ENCODE data around the gene KIF26B.
"Not testable (repeated sequence)": the region's sequence is repeated elsewhere in the genome, so short reads cannot be mapped to it uniquely, and the experiment has no call there.

The KIF26B gene

DNA sequence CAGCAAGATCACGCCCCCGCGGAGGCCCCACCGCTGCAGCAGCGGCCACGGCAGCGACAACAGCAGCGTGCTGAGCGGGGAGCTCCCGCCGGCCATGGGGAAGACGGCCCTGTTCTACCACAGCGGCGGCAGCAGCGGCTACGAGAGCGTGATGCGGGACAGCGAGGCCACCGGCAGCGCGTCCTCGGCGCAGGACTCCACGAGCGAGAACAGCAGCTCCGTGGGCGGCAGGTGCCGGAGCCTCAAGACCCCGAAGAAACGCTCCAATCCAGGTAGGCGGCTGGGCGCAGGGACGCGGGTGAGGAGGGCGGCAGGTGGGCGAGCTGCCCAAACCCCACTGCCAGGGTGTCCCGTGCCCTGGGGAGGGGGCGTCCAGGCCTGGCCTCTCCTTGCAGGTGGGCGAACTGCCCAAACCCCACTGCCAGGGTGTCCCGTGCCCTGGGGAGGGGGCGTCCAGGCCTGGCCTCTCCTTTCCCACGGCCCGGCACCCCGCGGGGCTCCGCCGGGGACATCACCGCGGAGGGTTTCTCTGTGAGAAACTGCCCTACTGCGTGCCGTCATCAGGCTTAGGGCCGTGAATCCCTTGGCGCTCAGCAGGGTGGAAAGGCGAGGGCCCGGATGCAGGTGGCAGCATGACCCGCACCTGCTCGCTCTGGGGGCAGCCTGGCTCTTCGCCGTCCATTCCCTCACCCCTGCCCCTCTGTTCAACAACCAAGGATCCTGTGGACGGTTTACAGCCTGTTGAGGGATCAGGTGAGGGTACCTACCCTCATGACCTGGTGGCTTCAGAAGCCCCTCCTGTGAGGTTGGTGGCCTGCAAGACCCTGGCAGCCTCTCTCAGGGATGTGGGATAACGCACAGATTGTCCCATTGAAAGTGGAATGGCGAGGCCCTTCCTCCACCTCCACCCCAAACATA lies 534.0 kb downstream of the KIF26B start:
- no peak for DNase-seq

DNA sequence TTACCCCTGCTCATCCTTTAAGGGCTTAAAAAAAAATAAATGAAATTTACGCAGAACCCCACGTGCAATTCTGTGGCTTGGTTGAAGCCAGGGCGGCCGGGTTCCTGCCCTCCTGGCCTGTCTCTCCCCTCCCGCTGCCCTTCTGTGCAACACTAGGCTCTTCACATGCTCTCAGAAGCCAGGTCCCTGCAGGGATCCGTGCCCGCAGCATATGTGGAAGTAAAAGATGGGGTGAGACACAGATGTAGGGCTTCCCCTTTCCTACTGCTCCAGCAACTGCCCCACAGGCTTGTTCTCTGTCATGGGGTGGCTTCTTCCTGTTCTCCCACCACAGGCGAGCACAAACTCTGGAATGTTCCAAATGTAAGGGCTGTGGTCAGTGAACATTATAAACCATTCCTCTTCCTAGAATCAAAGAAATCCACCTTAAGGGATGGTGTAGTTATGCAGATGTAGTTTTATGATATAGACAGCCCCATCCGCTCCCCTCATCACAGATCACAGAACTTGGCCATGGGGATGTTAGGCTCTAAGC lies 535.4 kb downstream of the KIF26B start:
- no peak for DNase-seq

DNA sequence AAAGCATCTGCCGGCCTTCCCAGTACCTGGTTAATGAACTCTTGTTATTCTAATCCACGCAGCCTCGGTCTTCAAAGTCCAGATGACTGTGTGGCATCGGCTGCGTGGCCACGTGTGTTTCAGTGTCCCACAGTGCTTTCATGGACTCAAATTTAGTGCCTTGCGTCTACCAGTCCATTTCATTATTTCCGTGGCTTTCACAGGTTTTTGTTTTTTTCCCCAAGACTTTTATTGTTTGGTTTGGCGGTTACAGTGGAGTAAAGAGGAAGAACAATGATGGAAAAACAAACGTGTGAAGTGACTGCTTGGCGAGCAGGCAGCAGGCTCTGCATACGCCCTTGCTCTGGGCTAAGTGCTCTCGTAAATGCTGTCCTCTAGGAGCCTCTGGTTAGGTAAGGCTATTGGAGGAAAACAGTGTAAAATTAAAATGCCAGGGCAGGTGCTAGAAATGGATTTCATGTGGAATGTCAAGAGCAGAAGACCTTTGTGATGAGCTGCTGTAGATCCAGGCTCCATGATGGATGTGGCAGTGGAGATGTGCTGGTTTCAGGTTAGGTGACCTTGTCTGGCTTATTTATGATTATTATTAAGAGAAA lies 536.3 kb downstream of the KIF26B start:
- no peak for DNase-seq

DNA sequence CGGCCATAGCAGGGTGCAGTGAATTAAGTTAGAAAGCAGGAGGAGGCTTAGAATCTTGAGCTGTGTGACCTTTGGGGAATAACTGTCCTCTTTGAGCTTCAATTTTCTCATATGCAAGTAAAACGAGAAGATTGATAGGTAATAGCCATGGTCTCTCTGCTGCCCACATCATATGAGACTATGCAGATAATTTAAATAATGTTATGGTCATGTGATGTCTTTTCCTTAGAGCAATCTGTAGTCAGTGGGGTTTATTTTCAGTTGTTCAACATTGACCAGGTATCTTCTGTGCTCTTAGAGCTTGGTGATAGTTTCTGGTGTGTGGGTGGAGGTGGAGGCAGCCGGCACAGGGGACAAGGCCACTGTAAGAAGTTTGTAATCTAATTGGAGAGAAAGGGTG lies 537.1 kb downstream of the KIF26B start:
- DNase-seq = no peak

DNA sequence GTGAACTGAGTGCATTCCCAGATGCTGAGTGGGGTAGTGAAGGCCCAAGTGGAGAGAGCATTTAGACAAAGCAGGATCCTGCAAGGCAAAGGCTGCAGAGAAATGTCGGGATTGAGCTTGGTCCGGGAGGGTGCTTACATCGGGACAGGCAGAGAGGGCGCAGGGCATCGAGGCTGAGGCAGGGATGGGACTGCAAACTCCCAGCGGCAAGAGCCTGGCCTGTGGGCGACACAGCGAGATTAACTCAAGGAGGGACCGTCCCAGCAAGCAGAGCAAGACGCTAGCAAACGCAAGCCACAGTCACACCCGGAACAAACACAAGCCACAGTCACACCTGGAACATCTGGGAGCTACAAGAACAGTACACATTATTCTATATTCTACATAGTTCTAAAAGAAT lies 537.5 kb downstream of the KIF26B start:
- no peak for DNase-seq

DNA sequence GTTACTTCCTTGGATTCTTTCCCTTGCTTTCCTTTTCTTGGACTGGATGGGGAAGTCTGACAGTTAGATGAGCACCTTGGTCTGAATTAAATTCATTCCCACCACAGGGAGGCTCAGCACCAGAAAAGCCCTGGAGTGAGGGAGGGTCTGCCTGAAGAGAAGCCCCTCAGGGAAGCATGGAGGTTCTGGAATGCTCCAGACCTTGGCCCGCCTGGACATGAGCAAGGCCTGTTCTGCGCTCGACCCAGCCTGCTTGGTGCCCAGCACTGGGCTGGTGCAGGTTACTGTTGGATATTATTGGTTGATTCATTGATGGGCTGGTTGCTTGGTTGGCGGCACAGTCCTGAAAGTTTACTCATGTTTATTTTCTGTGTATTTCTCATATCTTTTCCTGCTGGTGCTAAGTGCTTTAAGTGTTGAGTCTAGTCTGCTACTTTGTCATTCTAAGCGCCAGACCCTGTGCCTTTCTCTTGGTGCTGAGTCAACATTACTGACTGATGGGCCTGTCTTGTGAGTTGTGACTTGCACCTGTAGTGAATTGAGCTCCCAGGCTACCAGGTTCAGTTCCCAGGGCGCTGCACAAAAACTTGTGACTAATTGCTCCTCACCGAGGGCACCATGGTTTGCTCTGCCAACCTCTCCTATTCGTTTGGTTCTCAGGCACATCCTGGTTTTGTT lies 538.5 kb downstream of the KIF26B start:
- no peak for DNase-seq

DNA sequence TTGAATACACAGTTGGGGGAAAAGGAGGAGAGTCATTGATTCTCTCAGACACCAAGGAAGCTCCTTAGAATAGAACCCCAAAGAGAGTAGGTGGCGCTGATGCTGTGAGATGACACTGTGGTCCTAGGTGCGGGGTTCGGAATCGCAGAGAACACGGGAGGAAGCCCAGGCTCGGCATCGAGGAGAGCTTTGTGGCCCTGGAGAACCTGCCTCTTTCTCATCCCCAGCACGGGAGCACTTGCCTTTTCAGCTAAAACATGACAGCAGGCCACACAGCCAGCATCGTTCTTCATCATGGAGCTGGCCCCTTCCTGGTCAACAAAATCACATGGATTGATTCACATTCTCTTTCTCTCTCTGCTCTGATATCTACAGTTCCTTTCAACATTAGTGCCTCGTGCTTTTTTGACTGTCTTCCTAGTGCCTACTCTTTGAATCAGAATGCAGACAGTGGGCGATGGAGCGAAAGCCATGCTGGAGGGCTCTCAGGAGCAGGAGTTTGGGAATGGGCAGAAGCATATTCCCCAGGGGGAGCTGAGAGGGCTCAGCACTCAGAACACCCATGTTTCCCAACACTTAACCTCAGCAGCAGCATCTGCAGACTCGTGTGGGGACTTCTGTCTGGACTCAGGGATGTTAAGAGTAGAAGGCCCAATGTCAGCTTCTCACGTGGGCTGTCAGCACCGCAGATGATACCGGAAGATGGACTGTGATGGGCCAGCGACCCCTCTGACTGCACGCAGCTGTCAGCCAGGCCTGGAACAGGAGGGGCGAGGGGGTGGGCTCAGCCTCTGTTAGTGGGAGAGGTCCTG lies 539.4 kb downstream of the KIF26B start:
- no peak for DNase-seq

DNA sequence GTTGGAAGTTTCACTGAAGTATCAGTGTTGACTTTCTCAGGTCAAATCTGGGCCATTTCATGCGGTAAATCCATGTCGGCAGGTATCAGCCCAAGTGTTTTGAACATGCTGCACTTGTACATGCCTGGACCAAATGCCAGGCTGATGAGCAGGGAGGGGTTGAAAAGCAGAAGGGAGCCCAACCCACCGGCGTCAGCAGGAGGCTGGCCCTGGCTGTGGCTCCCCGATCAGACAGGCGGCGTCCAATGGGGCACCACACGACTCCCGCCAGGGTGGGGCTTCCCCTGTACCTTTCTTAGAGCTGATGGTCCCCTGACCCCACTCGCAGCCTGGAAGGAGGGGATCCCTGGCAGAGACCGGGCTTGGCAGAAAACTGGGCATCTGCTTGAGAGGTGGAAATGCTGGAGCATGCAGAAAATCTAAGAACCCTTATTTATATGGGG lies 540.0 kb downstream of the KIF26B start:
- DNase-seq = no peak

DNA sequence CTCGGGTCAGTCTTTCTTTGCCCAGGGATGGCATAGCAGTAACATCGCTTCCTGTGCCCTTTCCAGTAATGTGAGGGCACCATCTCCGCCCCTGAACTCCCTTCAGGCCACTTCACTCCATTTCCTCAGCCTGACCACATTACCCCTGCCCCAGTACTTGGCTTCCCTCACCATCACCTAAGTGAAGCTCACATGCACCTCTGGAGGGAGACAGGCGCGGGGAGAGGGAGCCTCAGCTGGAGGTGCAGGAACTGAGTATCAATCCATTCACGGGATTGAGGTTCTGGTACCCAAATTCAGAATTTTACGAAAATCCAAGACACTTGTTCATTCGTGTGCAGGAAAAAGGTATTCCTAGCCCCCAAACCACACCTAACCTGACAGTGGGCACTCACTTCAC lies 540.4 kb downstream of the KIF26B start:
- no peak for DNase-seq

DNA sequence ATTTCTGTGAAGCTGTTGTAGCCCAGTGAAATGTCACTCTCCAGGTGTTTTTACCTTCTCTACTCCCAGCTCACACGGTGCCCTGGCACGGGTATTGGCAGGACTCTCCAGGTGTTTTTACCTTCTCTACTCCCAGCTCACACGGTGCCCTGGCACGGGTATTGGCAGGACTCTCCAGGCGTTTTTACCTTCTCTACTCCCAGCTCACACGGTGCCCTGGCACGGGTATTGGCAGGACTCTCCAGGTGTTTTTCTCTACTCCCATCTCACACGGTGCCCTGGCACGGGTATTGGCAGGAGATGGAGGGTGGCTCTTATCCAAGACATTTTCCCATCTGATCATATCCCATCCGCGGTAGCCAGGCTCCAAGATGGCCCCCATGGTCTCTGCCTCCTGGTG lies 540.9 kb downstream of the KIF26B start:
- not testable (repeated sequence) for DNase-seq

DNA sequence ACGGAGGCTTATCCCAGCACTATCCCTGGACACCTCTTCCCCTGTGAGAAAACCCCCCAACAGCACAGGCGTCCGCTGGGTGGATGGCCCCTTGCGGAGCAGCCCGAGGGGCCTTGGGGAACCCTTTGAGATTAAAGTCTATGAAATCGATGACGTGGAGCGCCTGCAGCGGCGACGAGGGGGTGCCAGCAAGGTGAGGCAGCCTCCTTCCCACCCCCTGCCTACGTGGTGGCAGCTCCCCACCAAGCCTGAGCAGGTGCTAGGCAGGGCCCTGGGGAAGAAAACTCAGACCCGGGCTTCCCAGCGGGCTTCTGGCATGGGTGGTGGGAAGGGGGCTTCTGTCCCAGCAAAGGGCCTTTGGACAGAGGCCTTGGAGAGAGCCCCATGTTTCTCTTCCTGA lies 543.3 kb downstream of the KIF26B start:
- no peak for DNase-seq

DNA sequence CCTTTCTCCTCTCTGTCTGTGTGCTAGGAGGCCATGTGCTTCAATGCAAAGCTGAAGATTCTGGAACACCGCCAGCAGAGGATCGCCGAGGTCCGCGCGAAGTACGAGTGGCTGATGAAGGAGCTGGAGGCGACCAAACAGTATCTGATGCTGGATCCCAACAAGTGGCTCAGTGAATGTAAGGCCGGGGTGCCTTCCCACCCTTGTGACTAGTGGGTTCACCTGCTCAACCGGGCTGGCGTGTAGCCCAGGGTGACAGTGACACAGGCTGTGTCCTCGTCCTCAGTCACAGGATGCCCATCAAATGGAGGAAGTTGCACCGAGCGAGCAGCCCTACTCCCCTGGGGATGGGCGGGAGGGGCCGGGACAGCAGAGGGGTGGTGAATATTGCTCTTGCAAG lies 544.1 kb downstream of the KIF26B start:
- DNase-seq = no peak

DNA sequence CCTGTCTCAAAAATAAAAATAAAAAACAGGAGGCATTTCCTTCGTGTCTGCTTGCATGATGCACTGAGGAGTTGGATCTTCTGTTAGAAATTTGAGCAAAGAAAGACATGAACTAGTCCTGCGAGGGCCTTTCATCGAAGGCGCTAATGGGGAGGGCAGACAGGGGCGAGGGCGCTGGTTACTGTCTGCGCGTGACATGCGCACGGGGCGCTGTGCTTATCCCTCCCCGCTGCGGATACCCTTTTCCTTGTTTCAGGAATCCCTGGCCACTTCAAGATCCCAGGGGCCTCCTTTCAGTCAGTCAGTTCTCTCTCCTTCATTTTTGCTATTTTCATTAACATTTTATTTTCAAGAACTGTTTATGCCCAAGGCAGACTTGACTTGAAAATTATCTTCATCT lies 545.8 kb downstream of the KIF26B start:
- no peak for DNase-seq

DNA sequence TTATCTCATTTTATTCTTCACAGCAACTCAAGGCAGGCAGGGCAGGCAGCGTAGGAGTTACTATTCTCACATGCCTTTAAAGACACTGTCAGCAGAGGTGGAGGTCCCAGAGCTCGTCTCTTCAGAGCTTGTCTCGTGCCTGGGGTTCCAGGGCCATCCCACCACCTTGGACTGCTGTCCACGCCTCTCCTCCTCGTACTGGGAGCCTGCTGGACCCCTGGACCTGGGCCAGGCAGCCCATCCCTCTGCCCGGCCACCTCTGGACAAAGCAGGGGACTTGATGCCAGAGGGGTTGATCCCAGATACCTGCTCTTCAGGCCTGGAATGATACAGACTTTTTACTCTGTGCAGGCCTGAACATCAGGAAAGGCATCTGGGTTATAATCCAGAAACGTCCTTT lies 546.8 kb downstream of the KIF26B start:
- DNase-seq = no peak

DNA sequence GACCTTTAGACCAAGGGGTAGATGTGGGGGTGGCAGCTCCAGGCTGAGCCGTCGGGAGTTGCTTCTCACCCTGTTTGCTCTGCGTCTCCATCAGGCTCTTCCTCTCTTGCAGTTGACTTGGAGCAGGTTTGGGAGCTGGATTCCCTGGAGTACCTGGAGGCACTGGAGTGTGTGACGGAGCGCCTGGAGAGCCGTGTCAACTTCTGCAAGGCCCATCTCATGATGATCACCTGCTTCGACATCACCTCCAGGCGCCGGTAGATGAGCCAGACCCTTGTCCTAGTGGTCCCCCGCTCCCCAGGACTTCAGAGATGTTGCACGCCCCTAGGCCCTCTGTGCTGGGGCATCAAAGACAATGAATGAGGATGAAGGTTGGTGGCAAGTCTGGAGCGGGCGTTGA lies 547.6 kb downstream of the KIF26B start:
- DNase-seq = no peak

DNA sequence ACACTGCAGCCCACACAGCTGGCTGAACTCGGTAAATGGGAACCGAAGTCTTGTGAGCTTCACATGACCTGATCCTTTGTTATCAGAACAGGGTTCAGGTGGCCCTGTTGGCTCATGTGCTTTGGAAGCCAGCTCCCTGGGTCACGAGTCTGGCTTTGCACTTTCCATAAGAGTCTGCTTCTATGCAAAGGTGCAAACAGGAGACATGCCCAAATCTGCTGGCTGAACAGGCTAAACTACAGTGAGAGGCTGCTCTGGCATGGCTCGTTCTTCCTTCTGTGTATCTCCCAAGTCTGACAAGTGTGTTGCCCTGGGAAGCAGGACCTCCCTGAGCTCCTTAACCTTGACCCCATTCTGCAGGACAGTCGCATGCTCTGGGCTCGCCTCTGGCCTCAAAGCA lies 549.6 kb downstream of the KIF26B start:
- no peak for DNase-seq

DNA sequence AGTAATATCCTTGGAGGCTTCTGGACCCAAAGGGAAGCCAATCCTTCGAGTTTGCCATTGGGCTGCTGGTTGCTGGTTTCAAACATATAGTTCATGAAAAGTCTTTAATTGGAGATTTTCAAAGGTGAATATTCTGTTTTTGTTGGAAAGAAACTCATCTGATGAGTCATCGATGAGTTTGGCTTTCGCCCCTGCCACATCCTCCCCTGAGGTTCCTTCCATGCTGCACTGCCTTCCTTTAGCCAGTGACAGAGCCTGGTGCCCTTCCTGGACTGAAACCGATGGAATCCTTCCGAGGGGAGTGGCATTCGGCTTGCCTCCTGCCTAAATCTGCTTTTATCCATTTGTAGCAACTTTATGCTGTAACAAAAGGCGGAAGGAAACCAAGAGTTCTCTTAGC lies 550.0 kb downstream of the KIF26B start:
- DNase-seq = no peak

DNA sequence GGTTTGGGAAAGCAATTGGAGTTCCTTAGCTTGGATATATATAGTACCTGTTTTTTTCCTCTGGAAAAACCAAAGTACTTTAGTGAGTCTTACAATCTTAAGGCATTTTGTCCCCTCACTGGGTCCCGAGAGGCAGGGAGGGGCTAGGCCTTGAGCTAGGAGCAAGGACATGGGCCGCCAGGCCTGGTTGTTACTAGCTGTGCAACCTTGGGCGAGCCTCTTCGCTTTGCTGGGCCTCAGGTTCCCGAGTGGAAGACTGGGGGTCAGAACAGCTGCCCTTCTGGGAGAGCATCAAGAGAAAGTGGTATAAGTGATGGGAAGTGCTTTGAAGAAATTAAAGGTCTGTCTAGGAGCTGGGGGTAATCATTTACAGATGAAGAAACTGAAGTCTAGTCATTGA lies 553.2 kb downstream of the KIF26B start:
- no peak for DNase-seq

DNA sequence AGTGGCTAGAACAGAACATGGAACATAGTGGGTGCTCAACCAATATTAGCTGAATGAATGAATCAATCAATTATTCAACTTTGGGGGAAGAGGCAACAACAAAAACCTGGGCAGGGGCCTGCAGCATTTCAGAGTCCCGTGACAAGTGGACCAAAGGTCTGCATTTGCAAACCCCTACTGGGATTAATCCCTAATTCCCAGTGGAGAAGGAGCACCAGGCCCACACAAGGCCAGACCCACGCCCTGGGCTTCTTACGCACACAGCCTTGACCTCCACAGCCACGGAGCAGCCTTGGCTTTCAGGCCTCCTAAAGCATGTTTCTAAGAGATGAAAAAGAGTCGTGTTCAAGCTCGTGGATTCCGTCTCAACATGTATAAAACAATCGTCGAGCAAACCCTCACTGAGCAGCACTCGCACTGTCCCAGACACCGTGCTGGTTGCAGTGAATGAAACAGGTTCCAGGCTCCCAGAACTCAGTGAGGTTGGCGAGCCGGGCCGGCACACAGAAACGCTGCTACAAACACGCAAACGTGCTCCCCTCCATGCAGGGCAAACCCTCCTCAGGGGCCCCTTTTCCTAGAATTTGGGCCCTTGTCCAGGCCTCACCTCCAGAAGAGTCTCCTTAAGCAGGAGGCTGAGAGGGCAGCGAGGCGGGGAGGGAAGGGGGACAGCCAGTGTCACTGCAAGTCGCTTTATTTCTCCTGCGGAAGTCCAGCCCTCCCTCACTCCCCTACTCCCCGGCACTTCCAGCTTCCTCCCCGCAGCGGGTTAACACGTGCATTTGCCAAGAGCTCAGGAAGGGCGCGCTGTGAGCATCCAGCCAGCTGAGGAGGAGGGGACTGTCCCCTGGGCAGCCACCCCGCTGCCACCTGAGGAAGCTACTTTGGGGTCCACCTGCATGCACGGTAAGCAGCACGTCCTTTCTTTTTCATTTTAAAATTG lies 556.4 kb downstream of the KIF26B start:
- no peak for DNase-seq

DNA sequence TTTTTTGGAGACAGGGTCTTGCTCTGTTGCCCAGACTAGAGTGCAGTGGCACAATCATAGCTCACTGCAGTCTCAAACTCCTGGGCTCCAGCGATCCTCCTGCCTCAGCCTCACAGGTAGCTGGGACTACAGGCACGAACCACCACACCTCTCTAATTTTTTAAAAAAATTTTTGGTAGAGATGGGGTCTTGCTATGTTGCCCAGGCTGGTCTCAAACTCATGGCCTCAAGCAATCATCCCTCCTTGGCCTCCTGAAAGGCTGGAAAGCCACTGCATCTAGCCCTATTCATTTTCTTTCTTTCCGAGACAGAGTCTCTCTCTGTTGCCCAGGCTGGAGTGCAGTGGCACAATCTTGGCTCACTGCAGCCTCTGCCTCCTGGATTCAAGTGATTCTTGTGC lies 559.2 kb downstream of the KIF26B start:
- DNase-seq = not testable (repeated sequence)

DNA sequence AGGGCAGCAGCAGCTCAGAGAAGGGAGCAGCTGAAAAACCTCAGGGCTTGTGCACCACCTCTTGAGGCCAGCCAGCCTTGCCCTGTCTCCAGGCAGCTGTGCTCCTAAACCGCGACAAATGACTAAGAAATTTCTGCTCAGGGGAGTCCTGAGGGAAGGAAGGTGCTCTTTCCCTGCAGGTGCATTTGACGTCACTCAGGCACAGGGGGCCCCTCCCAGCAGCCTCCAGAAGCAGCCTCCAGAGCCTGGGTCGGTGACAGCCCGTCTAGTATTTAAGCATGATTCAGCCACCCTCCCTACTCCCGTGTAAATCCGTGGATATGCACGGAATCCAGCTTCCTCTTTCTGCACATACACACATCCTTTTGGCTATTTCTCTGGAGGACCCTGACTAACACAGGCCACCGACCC lies 560.5 kb downstream of the KIF26B start:
- DNase-seq = no peak

DNA sequence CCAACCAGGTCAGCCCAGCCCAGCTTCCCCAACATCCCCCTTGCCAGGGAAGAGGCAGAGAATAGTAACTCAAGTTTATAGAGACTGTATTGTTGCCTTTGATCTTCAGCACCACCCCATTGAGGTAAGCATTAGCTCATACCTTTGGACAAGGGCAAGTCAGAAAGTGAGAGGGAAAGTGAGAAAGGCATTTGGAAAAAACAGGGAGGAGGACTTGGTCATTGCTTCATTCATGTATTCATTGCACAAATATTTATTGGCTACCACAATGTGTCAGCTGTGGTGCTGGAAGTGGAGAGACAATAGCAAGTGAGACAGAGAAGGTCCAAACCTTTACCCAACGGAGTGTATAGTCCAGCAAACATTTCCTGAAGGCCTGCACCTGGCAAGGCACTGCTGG lies 561.2 kb downstream of the KIF26B start:
- DNase-seq = no peak

All from NCI-H69 (cell line).